Large intestine (tissue), 3 donors: ENCODE measurements around the gene GRIFIN. TPM values are rescaled to one million over a fixed set of nuclear protein-coding genes. Genes with fewer than 3 reads are reported as not detected.

Source experiments
- DNase-seq, 2 donors: peaks; one replicate each; pipeline versions ENCODE4 v3.0.0 to v3.0.0-alpha.2; 2013
- H3K27ac ChIP-seq: one replicate; pipeline ENCODE4 v1.5.1; 2013; ENCODE audit warnings: low read length
- H3K27me3 ChIP-seq: 2 replicates; pipeline ENCODE4 v1.6.1; 2013; ENCODE audit warnings: low read length; ENCODE audit not compliant: control insufficient read depth, insufficient read depth
- H3K36me3 ChIP-seq: 2 replicates; pipeline ENCODE4 v1.6.1; 2013; ENCODE audit warnings: low read length; ENCODE audit not compliant: control insufficient read depth, insufficient read depth
- H3K4me1 ChIP-seq: one replicate; pipeline ENCODE4 v1.6.1; 2013; ENCODE audit warnings: low read length; ENCODE audit not compliant: control insufficient read depth, insufficient read depth
- H3K4me3 ChIP-seq: one replicate; pipeline ENCODE4 v1.5.1; 2013; ENCODE audit warnings: low read length
- H3K9me3 ChIP-seq: one replicate; pipeline ENCODE4 v1.6.1; 2013; ENCODE audit warnings: mild to moderate bottlenecking, low read depth, low read length, moderate library complexity; ENCODE audit not compliant: control insufficient read depth
- WGBS: methylation state at CpG from one replicate; pipeline ENCODE4 v1.1.5; 2013; ENCODE audit warnings: low lambda C conversion rate; ENCODE audit not compliant: insufficient coverage; 5-methylcytosine and 5-hydroxymethylcytosine counted together
- polyA plus RNA-seq: library from polyadenylated mRNA; unstranded; fragments of 120-200 nt; gene quantifications from one replicate; pipeline ENCODE4 v1.2.1, GENCODE V29; 2013

GRIFIN gene
- polyA plus RNA-seq, 1 donor = not detected

DNA sequence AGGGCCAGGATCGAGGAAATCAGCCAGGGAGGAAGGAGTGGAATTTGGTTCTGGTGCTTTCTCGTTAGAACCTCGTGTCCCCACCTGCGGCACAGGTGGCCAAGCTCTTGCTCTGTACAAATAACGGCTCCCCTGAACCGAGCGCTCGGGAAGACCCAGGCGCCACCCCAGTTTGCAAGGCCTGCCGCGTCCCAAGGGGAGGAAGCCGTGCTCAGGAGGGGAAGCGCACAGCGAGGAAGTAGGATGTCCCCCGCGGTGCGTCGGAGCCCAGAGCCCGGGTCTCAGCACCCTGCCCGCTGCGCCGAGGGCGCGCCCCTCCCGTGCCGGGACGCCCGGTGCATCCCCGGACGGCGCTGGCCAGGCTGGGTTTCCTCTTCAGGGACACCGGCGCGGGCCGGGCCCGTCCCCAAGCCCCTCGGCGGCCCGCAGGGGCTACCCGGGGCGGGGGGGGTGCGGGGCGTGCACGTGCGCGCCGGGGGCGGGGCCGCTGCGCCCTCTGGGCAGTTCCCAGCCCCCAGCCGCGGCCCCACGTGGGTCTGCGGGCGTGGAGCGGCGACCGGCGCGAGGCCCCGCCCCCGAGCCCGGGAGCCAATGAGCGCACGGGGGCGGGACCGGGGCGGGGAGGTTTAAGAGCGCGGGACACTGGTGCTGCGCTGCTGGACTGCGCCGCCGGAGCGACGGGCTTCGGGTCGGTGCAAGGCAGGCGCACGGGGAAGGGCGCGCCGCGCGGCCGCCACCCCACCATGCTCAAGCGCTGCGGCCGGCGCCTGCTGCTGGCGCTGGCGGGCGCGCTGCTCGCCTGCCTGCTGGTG is 43.1 kb upstream of the GRIFIN start, which contains the start of gene LFNG:
Gene LFNG (plus strand): TSS at position 656 of the 812 bp plus-strand sequence. CDS start 88 bp downstream, at position 744.
- Histone ChIP-seq H3K27ac (peak within 1 kb of the TSS; percentile 23), H3K27me3 (peaks cover 24% of the 10 kb centered on the region), H3K4me3 (peak within 1 kb of the TSS; percentile 57), H3K9me3 (no peaks in the 10 kb centered on the region), H3K4me1 (peaks cover 55% of the 10 kb centered on the region), H3K36me3 (no peaks in the 10 kb centered on the region)
- no CpG with 5 or more reads among the region's 95 CpGs for WGBS
- DNase-seq = peak; percentile 85 to 92

DNA sequence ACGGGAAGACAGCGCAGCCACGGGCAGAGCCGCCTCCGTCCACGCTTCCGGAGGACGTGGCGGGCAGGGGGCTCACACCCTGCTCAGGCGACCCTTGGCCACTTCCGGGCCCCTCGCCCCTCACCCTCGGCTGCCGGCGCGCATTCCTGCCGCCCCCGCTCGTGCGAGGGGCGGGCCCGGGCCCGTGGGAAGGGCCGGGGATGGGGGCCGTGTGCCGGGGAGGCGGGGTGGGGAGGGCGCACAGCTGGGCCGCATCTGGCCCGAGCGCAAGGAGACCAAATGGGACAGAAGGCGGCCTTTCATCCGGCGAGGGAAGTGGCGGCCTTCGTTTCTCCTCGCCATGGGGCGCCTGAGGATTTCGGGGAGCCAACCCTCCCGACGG is 42.5 kb upstream of the GRIFIN start:
- no peak for DNase-seq
- H3K4me3 ChIP-seq = peak overlapping the region; percentile 39
- no CpG with 5 or more reads among the region's 41 CpGs for WGBS
- H3K9me3 ChIP-seq = no peaks in the 10 kb centered on the region
- peaks cover 49% of the 10 kb centered on the region for H3K4me1 ChIP-seq
- peak overlapping the region; percentile 23 for H3K27ac ChIP-seq
- H3K27me3 ChIP-seq = peaks cover 24% of the 10 kb centered on the region
- no peaks in the 10 kb centered on the region for H3K36me3 ChIP-seq

DNA sequence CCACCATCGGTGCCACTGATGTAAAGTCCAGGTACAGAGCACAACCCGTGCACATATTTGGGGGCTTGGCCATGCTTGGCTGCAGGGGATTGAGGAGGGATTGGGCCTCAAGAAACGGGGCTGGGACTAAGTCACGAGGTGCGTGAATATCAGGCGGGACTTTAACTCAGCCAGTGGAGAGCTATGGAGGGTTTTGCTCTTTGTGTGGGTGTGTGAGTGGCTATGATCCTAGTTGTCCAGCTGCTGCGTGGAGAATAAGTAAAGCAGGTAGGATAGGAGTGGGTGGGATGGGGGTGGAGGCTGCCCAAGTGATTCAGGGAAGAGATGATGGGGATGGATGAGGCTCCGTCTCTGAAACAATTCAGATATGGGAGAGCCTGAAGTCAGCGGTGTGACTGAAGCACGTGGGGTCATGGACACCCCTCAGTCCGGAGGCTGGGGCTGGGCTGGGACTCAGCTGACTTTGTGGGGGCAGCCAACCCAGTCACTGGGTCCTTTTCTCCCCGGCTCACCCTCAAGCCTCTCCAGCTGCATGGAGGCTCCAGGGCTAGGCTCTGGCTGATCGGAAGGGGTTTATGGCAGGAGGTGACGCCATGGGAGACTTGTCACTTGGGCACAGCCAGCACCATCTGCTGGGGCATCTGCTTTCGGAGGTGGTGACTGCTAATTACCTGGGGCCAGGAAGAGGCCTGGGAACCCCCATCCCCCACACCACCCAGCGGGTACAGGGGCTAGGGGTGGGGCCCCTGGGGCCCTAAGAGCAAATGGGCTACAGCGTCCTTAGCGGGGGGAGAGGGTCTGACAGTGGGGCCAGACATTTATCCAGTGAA is 41.7 kb upstream of the GRIFIN start:
- Histone ChIP-seq H3K4me1 (peaks cover 42% of the 10 kb centered on the region), H3K27ac (peak overlapping the region; percentile 27), H3K36me3 (no peaks in the 10 kb centered on the region), H3K27me3 (peaks cover 24% of the 10 kb centered on the region), H3K9me3 (no peaks in the 10 kb centered on the region), H3K4me3 (no peak overlapping the region)
- peak; percentile 70 to 74 for DNase-seq
- 40% methylated on average over 1 of the region's 18 CpGs for WGBS

DNA sequence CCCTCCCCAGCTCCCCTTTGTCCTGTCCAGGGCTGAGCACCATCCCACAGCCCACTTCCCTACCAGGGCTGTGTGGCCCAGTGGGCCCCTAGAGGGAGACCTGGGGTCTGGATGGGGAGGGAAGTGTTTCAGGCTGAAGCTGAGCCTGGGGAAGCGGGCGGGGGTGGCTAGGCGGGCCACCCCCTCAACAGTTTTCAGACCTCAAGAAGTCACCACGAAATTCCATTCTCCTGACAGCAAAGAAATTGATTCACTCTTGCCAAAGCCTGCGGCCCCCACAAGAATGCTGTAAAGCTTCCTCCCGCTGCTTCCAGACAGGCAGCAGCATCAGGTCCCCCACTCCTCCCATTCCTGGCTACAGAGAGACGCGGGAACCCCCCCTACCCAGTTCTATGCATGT is 40.8 kb upstream of the GRIFIN start:
- Histone ChIP-seq H3K4me1 (peaks cover 35% of the 10 kb centered on the region), H3K4me3 (no peak overlapping the region), H3K27me3 (peaks cover 26% of the 10 kb centered on the region), H3K9me3 (no peaks in the 10 kb centered on the region), H3K36me3 (no peaks in the 10 kb centered on the region), H3K27ac (no peak overlapping the region)
- no CpG with 5 or more reads among the region's 8 CpGs for WGBS
- DNase-seq = no peak

DNA sequence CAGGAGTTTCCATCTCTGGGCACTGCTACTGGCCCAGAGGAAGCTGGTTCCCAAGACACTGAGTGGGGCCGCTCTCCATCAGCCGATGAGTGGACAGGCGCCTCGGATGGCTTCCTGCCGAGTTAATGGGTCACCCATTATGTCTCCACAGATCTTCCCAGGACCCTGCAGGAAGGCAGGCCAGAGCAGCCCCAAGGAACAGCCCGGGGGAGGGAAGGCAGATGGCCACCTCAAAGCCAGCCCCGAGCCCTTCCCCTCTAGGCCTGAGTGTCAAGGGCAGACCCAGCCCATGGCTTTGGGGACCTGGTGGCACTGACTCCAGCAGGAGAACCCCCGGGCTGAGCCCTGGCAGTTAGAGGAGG is 40.0 kb upstream of the GRIFIN start:
- DNase-seq = no peak
- Histone ChIP-seq H3K4me3 (no peak overlapping the region), H3K36me3 (no peaks in the 10 kb centered on the region), H3K9me3 (peaks cover 3% of the 10 kb centered on the region), H3K4me1 (peaks cover 36% of the 10 kb centered on the region), H3K27me3 (peaks cover 31% of the 10 kb centered on the region), H3K27ac (no peak overlapping the region)
- no CpG with 5 or more reads among the region's 8 CpGs for WGBS

DNA sequence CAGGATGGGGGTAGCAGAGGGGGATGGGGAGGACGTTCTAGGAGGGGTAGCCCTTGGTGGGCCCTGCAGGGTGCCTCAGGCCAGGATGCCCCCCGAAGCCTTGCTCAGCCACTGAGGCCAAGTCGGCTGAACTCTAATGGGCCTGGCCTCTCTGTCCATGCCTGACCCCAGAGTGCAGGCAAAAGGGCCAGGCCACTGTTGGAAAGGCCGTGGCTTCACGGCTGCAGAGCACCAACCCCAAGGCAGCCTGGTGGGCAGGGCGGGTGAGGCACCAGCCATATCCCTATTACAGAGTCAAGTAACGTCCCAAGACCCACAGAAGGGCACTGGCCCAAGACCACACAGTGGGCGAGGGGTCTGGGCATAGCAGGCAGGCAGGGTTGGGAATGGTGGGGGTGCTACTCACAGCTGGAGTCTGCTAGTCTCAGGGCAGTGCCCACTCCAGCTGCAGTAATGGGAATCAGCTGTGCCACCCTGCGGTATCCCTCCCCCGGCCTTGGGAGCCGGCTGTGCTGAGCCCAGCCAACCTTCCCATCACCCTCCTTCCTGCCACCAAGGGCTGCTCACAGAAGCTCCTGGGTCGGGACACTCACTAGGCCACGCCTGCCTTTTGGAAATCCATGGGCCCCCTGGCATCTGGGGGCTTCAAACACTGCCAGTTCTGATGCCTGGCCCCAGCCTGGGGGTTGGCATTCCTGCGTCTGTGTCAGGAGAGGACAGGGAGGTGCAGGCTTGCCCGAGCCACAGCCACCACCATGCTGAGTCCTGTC is 39.4 kb upstream of the GRIFIN start:
- WGBS = no CpG with 5 or more reads among the region's 15 CpGs
- Histone ChIP-seq H3K36me3 (no peaks in the 10 kb centered on the region), H3K4me3 (no peak overlapping the region), H3K9me3 (peaks cover 3% of the 10 kb centered on the region), H3K27ac (no peak overlapping the region), H3K27me3 (peaks cover 36% of the 10 kb centered on the region), H3K4me1 (peaks cover 42% of the 10 kb centered on the region)
- DNase-seq = no peak

DNA sequence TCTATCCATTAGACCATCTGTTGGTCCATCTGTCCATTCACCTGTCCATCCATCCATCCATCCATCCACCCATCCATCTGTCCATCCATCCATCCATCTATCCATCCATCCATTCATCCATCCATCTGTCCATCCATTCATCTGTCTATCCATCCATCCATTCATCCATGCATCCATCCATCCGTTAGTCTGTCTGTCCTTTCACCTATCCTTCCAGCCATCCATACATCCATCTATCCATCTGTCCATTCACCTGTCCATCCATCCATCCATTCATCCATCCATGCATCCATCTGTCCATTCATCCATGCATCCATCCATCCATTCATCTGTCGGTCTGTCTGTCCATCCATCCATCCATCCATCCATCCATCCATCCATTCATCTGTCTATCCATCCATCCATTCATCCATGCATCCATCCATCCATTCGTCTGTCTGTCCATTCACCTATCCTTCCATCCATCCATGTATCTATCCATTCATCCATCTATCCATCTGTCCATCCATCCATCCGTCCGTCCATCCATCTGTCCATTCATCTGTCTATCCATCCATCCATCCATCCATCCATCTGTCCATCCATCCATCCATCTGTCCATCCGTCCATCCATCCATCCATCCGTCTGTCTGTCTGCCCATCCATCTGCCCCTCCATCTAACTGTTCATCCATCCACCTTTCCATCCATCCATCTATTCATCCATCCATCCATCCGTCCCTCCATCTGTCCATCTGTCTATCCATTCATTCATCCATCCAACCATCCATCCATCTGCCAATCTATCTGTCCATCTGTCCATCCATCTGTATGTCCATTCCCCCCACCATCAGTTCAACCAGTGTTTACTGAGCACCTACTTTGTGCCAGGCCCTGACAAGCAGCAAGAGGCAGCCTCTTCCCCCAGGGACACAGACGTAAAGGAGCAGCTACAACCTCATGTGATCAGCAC is 38.5 kb upstream of the GRIFIN start:
- DNase-seq = no peak
- H3K9me3 ChIP-seq = peaks cover 3% of the 10 kb centered on the region
- 90% methylated on average over 7 of the region's 9 CpGs for WGBS
- H3K4me3 ChIP-seq = no peak overlapping the region
- no peaks in the 10 kb centered on the region for H3K36me3 ChIP-seq
- no peak overlapping the region for H3K27ac ChIP-seq
- H3K27me3 ChIP-seq = peaks cover 44% of the 10 kb centered on the region
- peaks cover 40% of the 10 kb centered on the region for H3K4me1 ChIP-seq

DNA sequence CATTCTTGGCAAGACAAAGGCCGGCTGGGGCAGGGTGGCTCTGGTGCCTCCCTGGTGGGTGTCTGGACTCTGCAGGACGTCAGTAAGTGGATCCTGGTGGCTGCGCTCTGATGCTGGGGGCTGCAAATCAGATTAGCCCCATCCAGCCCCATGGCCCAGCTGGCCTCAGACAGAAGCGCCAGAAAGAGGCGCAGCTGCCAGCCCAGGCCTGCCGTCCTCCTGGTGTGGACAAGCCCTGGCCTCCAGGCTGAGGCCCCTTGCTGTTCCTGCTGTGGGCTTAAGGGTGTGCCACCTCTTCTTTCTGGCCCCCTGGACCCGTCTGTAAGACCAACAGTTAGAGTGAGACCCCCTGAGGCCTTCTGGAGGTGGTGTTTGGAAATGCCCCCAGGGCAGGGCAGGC is 37.5 kb upstream of the GRIFIN start:
- H3K4me1 ChIP-seq = peaks cover 36% of the 10 kb centered on the region
- H3K36me3 ChIP-seq = no peaks in the 10 kb centered on the region
- peaks cover 50% of the 10 kb centered on the region for H3K27me3 ChIP-seq
- no peak overlapping the region for H3K27ac ChIP-seq
- no peak overlapping the region for H3K4me3 ChIP-seq
- WGBS = no CpG with 5 or more reads among the region's 7 CpGs
- DNase-seq = peak in 1 of 2 donors; percentile 17
- H3K9me3 ChIP-seq = peaks cover 8% of the 10 kb centered on the region

DNA sequence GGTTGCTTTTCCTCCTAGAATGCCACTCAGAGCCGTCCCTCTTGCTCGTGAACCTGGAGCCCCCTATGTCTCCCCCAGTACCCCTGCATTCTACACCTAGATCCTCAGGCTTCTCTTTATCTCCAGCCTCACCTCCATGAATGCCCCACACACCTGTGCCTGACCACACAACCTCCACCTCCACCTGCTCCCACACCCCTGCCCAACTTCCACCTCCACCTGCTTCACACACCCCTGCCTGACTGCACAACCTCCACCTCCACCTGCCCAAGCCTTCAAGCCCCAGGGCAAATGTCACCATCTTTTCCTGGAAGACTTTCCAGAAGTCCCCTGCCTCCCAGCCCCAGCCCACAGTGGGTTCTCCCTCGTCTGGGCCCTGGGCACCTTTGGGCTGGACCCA is 36.5 kb upstream of the GRIFIN start:
- Histone ChIP-seq H3K9me3 (peaks cover 8% of the 10 kb centered on the region), H3K4me3 (no peak overlapping the region), H3K36me3 (no peaks in the 10 kb centered on the region), H3K27me3 (peaks cover 45% of the 10 kb centered on the region), H3K4me1 (peaks cover 30% of the 10 kb centered on the region), H3K27ac (no peak overlapping the region)
- WGBS = no CpG with 5 or more reads among the region's 3 CpGs
- DNase-seq = no peak
